Measurements from ENCODE around the gene GTF2A2.

Gene GTF2A2

GRCh38 chr15:59605994-59606393 lies 51.3 kb downstream of the GTF2A2 start:
- DNase-seq, result no peak

GRCh38 chr15:59598461-59598860 lies 58.9 kb downstream of the GTF2A2 start:
- no peak for DNase-seq

- DNase-seq, result no peak
Measured at GRCh38 chr15:59596640-59597039, 60.7 kb downstream of the GTF2A2 start.

GRCh38 chr15:59595434-59595915 lies 61.8 kb downstream of the GTF2A2 start:
- DNase-seq, result no peak

- DNase-seq, result no peak
Measured at GRCh38 chr15:59594991-59595390, 62.3 kb downstream of the GTF2A2 start.

- DNase-seq, result no peak
Measured at GRCh38 chr15:59594493-59594942, 62.8 kb downstream of the GTF2A2 start.

GRCh38 chr15:59591356-59591755 lies 66.0 kb downstream of the GTF2A2 start:
- DNase-seq, result no peak

- no peak for DNase-seq
Measured at GRCh38 chr15:59590027-59590426, 67.3 kb downstream of the GTF2A2 start.
